ENCODE results near the gene DCAF12. TPM values are rescaled to one million over a fixed set of nuclear protein-coding genes. Genes with fewer than 3 reads are reported as not detected.
"Not testable (repeated sequence)": the region's sequence is repeated elsewhere in the genome, so short reads cannot be mapped to it uniquely, and the experiment has no call there.

DCAF12 gene
- polyA plus RNA-seq, 1 donor, result 45.1 TPM

DNA sequence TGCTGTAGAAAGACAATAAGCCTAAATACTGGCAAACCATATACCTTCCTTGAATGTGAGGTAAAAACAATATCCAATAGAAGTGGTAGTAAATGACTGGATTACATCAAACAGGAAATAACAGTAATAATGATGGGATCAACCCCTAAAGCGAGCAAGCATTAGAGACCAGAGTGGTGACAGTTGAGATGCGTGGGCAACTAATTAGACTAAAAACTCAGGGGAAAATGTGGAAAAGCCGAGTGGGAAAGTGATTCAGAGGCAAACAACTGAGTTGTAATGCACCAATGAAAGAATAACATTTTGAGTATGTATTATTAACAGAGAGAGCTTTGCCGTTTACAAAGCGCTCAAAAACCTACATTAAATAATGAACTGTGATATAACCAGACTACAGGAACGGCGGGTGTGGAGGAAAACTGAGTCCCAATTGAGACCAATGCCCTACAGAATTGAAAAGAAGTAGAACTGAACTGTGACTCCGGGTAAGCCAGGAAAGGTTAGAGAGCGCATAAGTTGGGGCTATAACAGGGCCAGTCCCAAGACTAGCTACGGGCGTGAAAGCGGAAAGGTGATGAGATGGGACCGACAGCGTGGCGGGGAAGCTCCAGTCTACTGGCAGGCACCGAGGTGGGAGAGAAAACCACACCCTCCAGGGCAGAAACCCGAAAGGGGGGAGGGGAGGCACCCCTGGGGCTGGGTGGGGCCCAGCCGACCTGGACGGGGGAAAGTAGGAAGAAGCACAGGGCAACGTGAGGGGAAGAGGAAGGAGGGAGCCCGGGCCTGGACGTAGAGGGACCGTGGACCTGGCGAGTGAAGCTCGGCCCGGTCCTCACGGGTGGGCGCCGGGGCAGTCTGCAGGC, 78.4 kb downstream of the DCAF12 start:
- Histone ChIP-seq H3K27ac (ENCODE audit: low read length) (peak overlapping the region; percentile 88), H3K4me3 (ENCODE audit: low read length) (peak overlapping the region; percentile 90), H3K9me3 (ENCODE audit: control insufficient read depth, low read depth, low read length) (no peaks in the 10 kb centered on the region), H3K4me1 (ENCODE audit: control insufficient read depth, insufficient read depth, low read length) (peaks cover 21% of the 10 kb centered on the region), H3K27me3 (ENCODE audit: control insufficient read depth, insufficient read depth, low read length) (no peaks in the 10 kb centered on the region), H3K36me3 (ENCODE audit: control insufficient read depth, insufficient read depth, low read length) (peaks cover 4% of the 10 kb centered on the region)
- WGBS (ENCODE audit: insufficient coverage, low lambda C conversion rate), result 0% methylated on average over 2 of the region's 29 CpGs
- peak in 1 of 2 donors; percentile 20 for DNase-seq

DNA sequence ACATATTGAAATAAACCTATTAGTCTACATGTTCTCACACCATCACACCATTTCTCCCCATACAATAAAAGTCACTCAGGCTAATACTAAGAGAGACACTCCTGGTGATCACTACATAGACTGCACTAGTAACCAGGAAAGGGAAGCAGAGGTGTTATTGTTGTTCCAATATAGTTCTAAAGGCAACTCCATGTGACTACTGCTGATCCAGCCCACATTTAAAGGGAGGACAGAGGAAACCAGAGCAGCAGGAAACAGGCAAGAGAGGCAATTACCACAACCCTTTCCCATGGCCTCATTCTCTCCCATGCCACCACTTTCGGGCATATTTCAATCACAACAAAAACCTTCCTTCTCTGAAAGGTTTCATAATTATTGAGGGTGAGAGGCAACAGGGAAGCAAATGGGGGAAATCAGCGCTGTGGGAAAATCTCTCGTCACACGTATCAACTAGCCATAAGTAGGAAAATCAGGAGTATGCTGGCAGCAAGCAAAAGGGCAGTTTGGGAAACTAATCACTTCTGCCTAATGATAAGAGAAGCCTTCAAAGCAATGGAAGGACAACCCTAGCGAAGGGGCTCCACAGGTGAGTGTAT, 79.6 kb downstream of the DCAF12 start:
- no peaks in the 10 kb centered on the region for H3K27me3 ChIP-seq (ENCODE audit: control insufficient read depth, insufficient read depth, low read length)
- peak overlapping the region; percentile 32 for H3K27ac ChIP-seq (ENCODE audit: low read length)
- H3K4me3 ChIP-seq (ENCODE audit: low read length), result peak overlapping the region; percentile 90
- H3K9me3 ChIP-seq (ENCODE audit: control insufficient read depth, low read depth, low read length), result no peaks in the 10 kb centered on the region
- H3K36me3 ChIP-seq (ENCODE audit: control insufficient read depth, insufficient read depth, low read length), result peaks cover 11% of the 10 kb centered on the region
- DNase-seq, result peak; percentile 19 to 47
- peaks cover 21% of the 10 kb centered on the region for H3K4me1 ChIP-seq (ENCODE audit: control insufficient read depth, insufficient read depth, low read length)
- WGBS (ENCODE audit: insufficient coverage, low lambda C conversion rate), result 20% methylated on average over 2 of the region's 5 CpGs

DNA sequence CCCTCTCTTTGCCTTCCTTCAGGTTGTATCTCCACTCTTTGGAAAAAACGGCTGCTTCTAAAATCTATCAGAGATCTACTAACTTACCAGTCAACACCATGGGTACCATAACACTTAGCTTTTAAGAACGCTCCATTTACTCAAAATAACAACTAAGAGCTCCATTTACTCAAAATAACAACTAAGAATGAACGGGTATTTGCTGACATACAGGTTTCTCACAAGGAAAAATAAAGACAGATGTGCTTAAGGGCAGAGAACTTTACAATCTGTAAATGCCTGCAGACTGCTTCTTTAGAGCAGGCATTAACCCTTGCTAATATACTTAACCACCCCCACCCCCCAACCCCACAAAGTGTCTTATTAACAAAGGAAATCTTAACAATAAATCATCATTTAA, 80.6 kb downstream of the DCAF12 start:
- Histone ChIP-seq H3K4me3 (ENCODE audit: low read length) (no peak overlapping the region), H3K36me3 (ENCODE audit: control insufficient read depth, insufficient read depth, low read length) (peaks cover 11% of the 10 kb centered on the region), H3K9me3 (ENCODE audit: control insufficient read depth, low read depth, low read length) (no peaks in the 10 kb centered on the region), H3K27me3 (ENCODE audit: control insufficient read depth, insufficient read depth, low read length) (no peaks in the 10 kb centered on the region), H3K27ac (ENCODE audit: low read length) (no peak overlapping the region), H3K4me1 (ENCODE audit: control insufficient read depth, insufficient read depth, low read length) (peaks cover 21% of the 10 kb centered on the region)
- WGBS (ENCODE audit: insufficient coverage, low lambda C conversion rate), result 57% methylated on average over 1 of the region's 3 CpGs
- no peak for DNase-seq

DNA sequence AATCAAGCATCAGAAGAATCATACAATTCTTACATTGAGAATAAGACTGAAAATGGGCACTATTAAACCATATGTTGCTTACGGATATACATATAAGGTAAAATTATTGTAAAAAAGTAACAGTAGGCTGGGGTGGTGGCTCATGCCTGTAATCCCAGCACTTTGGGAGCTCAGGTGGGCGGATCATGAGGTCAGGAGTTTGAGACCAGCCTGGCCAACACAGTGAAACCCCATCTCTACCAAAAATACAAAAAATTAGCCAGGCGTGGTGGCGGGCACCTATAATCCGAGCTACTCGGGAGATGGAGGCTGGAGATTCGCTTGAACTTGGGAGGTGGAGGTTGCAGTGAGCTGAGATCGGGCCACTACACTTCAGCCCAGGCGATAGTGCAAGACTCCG, 84.4 kb downstream of the DCAF12 start:
- H3K27ac ChIP-seq (ENCODE audit: low read length); H3K27me3 ChIP-seq (ENCODE audit: control insufficient read depth, insufficient read depth, low read length); DNase-seq; H3K4me3 ChIP-seq (ENCODE audit: low read length); H3K4me1 ChIP-seq (ENCODE audit: control insufficient read depth, insufficient read depth, low read length); H3K9me3 ChIP-seq (ENCODE audit: control insufficient read depth, low read depth, low read length): not testable (repeated sequence)
- peaks cover 11% of the 10 kb centered on the region for H3K36me3 ChIP-seq (ENCODE audit: control insufficient read depth, insufficient read depth, low read length)
- 97% methylated on average over 5 of the region's 10 CpGs for WGBS (ENCODE audit: insufficient coverage, low lambda C conversion rate)

DNA sequence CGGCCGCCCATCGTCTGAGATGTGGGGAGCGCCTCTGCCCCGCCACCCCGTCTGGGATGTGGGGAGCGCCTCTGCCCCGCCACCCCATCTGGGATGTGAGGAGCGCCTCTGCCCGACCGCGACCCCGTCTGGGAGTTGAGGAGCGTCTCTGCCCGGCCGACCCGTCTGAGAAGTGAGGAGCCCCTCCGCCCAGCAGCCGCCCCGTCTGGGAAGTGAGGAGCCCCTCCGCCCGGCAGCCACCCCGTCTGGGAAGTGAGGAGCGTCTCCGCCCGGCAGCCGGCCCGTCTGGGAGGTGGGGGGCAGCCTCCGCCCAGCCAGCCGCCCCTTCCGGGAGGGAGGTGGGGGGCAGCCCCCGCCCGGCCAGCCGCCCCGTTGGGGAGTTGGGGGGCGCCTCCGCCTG, 87.6 kb downstream of the DCAF12 start:
- not testable (repeated sequence) for H3K9me3 ChIP-seq (ENCODE audit: control insufficient read depth, low read depth, low read length); H3K27me3 ChIP-seq (ENCODE audit: control insufficient read depth, insufficient read depth, low read length); H3K4me3 ChIP-seq (ENCODE audit: low read length); H3K27ac ChIP-seq (ENCODE audit: low read length); H3K4me1 ChIP-seq (ENCODE audit: control insufficient read depth, insufficient read depth, low read length); DNase-seq
- no CpG with 5 or more reads among the region's 37 CpGs for WGBS (ENCODE audit: insufficient coverage, low lambda C conversion rate)
- H3K36me3 ChIP-seq (ENCODE audit: control insufficient read depth, insufficient read depth, low read length), result peaks cover 11% of the 10 kb centered on the region

DNA sequence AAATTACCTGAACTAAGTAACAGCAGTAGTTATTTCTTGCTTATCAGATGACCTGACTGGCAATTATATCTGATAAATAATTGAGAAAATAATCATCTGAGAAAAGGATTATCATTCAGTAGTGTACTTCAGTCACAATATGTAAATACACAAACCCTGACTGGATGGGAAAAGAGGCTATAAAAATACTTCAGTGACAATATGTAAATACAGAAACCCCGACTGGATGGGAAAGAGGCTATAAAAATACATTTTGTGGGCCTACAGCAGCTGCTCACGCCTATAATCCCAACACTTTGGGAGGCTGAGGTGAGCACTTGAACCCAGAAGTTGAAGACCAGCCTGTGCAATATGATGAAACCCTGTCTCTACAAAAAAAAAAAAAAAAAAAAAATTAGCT, 88.9 kb downstream of the DCAF12 start:
- DNase-seq, result no peak
- Histone ChIP-seq H3K4me3 (ENCODE audit: low read length) (no peak overlapping the region), H3K4me1 (ENCODE audit: control insufficient read depth, insufficient read depth, low read length) (no peaks in the 10 kb centered on the region), H3K36me3 (ENCODE audit: control insufficient read depth, insufficient read depth, low read length) (peaks cover 5% of the 10 kb centered on the region), H3K27ac (ENCODE audit: low read length) (no peak overlapping the region), H3K9me3 (ENCODE audit: control insufficient read depth, low read depth, low read length) (peaks cover 10% of the 10 kb centered on the region), H3K27me3 (ENCODE audit: control insufficient read depth, insufficient read depth, low read length) (no peaks in the 10 kb centered on the region)
- WGBS (ENCODE audit: insufficient coverage, low lambda C conversion rate), result no CpG with 5 or more reads among the region's 2 CpGs

DNA sequence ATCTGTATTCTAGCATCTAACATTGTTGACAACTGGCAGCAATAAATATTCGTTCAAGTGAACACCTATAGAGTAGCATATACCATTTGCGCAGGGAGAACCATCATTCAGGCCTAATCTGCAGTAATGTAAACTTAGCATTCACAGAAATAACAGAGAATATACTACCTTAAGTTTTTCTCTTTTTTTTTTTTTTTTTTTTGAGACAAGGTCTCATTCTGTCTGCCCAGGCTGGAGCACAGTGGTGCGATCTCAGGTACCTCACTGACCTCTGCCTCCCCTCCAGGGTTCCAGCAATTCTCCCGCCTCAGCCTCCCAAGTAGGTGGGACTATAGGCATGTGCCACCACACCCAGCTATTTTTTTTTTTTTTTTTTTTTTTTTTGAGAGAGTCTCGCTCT, 89.9 kb downstream of the DCAF12 start:
- H3K27me3 ChIP-seq (ENCODE audit: control insufficient read depth, insufficient read depth, low read length), result no peaks in the 10 kb centered on the region
- no peak overlapping the region for H3K27ac ChIP-seq (ENCODE audit: low read length)
- peaks cover 10% of the 10 kb centered on the region for H3K9me3 ChIP-seq (ENCODE audit: control insufficient read depth, low read depth, low read length)
- no peak for DNase-seq
- H3K4me1 ChIP-seq (ENCODE audit: control insufficient read depth, insufficient read depth, low read length), result no peaks in the 10 kb centered on the region
- WGBS (ENCODE audit: insufficient coverage, low lambda C conversion rate), result no CpG with 5 or more reads among the region's 5 CpGs
- no peak overlapping the region for H3K4me3 ChIP-seq (ENCODE audit: low read length)
- H3K36me3 ChIP-seq (ENCODE audit: control insufficient read depth, insufficient read depth, low read length), result no peaks in the 10 kb centered on the region

Other genes with a start within 250 kb of the DCAF12 start
- gene UBAP2, start 77.8 kb downstream of the DCAF12 start, polyA plus RNA-seq, result 26.1 TPM
- 43.4 TPM for gene UBAP1, start 52.3 kb upstream of the DCAF12 start, polyA plus RNA-seq
- 2.0 TPM for gene KIF24, start 202.6 kb upstream of the DCAF12 start, polyA plus RNA-seq
- gene NUDT2, start 202.9 kb upstream of the DCAF12 start, polyA plus RNA-seq, result 25.6 TPM